ENCODE data around the gene OR1L8.

DNA sequence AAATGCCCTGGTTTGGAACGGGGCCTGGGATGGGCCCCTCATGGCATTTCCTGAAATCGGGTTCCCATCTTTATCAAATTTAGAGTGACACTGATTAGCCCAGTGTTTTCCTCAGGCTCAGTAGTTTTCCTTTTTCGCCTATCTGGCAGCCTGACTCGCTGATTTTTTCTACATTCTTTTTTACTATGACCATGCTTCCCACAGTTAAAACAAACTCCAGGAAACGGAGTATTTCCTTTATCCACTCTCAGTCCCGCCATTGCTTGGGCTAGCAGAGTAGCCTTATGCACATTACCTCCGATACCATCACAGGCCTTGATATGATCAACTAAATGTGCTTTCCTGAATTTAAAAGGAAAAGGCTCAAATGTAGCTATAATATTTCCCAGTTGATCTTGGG is 36.8 kb upstream of the OR1L8 start:
- TF ChIP-seq, protein P1, sequence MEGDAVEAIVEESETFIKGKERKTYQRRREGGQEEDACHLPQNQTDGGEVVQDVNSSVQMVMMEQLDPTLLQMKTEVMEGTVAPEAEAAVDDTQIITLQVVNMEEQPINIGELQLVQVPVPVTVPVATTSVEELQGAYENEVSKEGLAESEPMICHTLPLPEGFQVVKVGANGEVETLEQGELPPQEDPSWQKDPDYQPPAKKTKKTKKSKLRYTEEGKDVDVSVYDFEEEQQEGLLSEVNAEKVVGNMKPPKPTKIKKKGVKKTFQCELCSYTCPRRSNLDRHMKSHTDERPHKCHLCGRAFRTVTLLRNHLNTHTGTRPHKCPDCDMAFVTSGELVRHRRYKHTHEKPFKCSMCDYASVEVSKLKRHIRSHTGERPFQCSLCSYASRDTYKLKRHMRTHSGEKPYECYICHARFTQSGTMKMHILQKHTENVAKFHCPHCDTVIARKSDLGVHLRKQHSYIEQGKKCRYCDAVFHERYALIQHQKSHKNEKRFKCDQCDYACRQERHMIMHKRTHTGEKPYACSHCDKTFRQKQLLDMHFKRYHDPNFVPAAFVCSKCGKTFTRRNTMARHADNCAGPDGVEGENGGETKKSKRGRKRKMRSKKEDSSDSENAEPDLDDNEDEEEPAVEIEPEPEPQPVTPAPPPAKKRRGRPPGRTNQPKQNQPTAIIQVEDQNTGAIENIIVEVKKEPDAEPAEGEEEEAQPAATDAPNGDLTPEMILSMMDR (IDR thresholded peaks at IDR 0.05): no peak
- TF ChIP-seq POLR2A (IDR thresholded peaks at IDR 0.05): no peak
